HG03060 (cell line): ENCODE data around the gene CHIC1.

Source experiments
- ATAC-seq: cut with Tn5 transposase; IDR thresholded peaks from one replicate; pipeline ENCODE4 v1.9.1; 2021; ENCODE audit warnings: low read depth, moderate number of reproducible peaks; ENCODE audit not compliant: unreplicated experiment

Gene CHIC1

DNA sequence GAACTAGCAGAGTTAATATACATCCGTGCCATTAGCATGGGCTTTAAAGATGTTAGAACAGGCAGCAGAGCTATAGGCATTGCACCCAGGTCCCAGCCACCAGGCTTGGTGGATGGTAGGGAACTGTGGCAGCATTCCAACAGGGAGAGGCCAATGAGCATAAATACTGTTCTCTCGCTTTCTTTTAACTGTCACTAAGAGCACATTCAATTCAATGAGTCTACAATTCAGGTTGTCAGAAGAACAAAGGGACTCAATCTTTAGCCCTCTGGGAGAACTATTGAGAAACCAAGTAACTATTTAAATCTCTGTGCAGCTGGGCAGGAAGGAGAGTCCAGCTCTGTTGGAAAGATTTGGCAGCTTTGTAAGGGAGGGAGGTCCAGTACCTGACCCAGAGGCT, 165.6 kb downstream of the CHIC1 start:
- no peak for ATAC-seq
